ENCODE data around the gene CLK2.
"Not testable (repeated sequence)": the region's sequence is repeated elsewhere in the genome, so short reads cannot be mapped to it uniquely, and the experiment has no call there.

The CLK2 gene

GRCh38 chr1:155263067-155263466, 10.2 kb downstream of the CLK2 start:
- DNase-seq = no peak

GRCh38 chr1:155261852-155262673, 11.2 kb downstream of the CLK2 start, which contains the start of gene SCAMP3:
Gene SCAMP3 (minus strand): TSS chr1:155262360. CDS start chr1:155262151, 209 bp downstream.
- DNase-seq = peak; percentile 78

GRCh38 chr1:155261493-155261851, 11.8 kb downstream of the CLK2 start:
- DNase-seq = no peak

- no peak for DNase-seq
These were observed 13.0 kb downstream of the CLK2 start for GRCh38 chr1:155260276-155260675.

GRCh38 chr1:155256058-155256852, 17.0 kb downstream of the CLK2 start:
- no peak for DNase-seq

GRCh38 chr1:155255243-155256007, 17.9 kb downstream of the CLK2 start, which contains the start of gene ENTREP3:
Gene ENTREP3 (minus strand): TSS chr1:155255483. CDS start chr1:155254877, 606 bp downstream.
- DNase-seq = peak; percentile 61

GRCh38 chr1:155254714-155255242, 18.5 kb downstream of the CLK2 start:
- DNase-seq = no peak

GRCh38 chr1:155254228-155254713, 19.0 kb downstream of the CLK2 start:
- no peak for DNase-seq

- no peak for DNase-seq
These were observed 19.5 kb downstream of the CLK2 start for GRCh38 chr1:155253797-155254196.

GRCh38 chr1:155253208-155253607, 20.1 kb downstream of the CLK2 start:
- no peak for DNase-seq

- no peak for DNase-seq
These were observed 21.7 kb downstream of the CLK2 start for GRCh38 chr1:155251566-155251965.

GRCh38 chr1:155250633-155251449, 22.5 kb downstream of the CLK2 start:
- DNase-seq = peak; percentile 94

- no peak for DNase-seq
These were observed 23.1 kb downstream of the CLK2 start for GRCh38 chr1:155250246-155250632.

- no peak for DNase-seq
These were observed 25.4 kb downstream of the CLK2 start for GRCh38 chr1:155247667-155248553.

GRCh38 chr1:155246796-155247195, 26.5 kb downstream of the CLK2 start:
- not testable (repeated sequence) for DNase-seq

GRCh38 chr1:155245163-155245524, 28.2 kb downstream of the CLK2 start:
- DNase-seq = no peak

- peak; percentile 82 for DNase-seq
These were observed 28.7 kb downstream of the CLK2 start for GRCh38 chr1:155244368-155245162.

- DNase-seq = no peak
These were observed 30.4 kb downstream of the CLK2 start for GRCh38 chr1:155242805-155243358.

GRCh38 chr1:155241841-155242264, 31.5 kb downstream of the CLK2 start:
- DNase-seq = no peak

Data from activated T-cell treated with anti-CD3 and anti-CD28 coated beads for 4 hours (primary cell).